Hematopoietic multipotent progenitor cell (in vitro differentiated cells): ENCODE measurements around the gene TRPM5. TPM values are rescaled to one million over a fixed set of nuclear protein-coding genes. Genes with fewer than 3 reads are reported as not detected.

Source experiments
- DNase-seq, 3 donors: peaks; one replicate each; pipeline ENCODE4 v3.0.0-alpha.2; 2011 to 2015; ENCODE audit warnings: low read depth in 2 of 3, low spot score in 2 of 3
- total RNA-seq: library from RNA; depleted of rRNA; stranded (reverse); fragments of >200 nt; gene quantifications from one replicate; pipeline ENCODE4 v1.2.3, GENCODE V29; 2012

TRPM5 gene
- total RNA-seq, 1 donor = not detected

DNA sequence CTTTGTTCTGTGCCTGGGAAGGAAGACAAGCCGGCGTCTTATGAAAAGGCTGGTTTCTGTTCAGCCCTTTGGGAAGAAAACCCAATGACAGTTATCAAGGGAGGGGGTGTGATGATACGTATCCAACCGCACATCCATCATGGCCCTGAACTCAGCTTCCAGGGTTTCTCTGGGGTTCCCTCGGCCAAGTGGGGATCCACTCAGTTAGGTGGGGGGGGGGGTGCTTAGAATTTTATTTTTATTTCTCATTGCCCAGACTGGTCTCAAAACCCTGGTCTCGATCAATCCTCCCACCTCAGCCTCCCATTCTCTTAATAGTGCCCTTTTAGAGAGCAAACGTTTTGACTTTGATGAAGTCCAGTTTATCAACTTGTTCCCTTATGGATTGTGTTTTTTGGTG, 26.2 kb upstream of the TRPM5 start:
- DNase-seq = no peak

DNA sequence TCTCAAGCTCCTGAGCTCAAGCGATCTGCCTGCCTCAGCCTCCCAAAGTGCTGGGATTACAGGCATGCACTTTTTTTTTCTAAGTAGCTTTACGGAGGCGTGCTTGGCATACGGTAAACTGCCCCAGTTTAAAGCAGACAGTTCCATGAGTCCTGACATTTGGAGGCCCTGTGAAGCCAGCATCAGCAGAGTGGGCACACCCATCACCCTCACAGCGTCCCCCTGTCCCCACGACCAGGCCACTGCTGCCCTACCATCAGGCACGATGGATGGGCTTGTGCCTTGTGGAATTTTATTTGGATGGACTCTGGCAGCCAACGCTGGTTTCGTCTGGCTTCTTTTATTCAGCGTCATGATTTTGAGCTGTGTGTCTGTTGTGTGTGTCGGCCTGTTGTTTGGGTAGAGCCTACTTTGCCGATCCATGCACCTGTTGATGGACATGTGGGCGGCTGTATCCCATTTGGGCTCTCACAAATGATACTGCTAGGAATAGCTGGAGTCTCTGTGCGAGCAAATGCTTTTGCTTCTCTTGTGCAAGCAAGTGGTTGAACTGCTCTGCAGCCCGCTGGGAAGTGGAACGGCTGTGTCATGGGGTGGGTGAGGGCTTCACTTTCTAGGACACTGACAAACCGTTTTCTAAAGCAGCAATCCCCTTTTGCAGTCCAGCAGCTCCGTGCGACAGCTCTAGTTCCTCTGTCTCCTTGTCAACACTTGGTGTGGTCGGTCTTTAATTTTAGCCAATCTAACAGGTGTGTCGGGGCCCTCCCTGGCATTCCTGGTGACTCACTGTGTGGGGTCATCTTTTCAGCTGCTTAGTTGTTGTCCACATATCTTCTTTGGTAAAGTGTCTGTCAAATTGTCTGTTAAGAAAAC, 24.3 kb upstream of the TRPM5 start:
- DNase-seq = no peak

DNA sequence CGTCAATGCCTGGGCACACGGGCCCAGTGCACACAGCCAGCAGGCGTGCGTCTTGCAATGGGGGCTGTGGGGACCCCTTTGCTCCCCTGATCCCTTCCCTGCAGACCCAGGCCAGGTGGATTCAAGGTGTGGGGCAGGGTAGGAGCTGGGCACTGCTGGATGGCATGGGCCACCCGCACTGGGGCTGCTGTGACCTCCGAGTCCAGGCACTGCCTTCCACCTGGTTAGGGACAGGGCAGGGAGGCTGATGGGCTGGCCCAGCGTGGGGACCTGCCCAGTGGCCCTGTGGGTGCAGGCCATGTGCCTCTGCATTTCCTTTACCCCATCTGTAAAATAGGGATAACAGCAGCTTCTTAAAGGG, 23.4 kb upstream of the TRPM5 start:
- DNase-seq = no peak

DNA sequence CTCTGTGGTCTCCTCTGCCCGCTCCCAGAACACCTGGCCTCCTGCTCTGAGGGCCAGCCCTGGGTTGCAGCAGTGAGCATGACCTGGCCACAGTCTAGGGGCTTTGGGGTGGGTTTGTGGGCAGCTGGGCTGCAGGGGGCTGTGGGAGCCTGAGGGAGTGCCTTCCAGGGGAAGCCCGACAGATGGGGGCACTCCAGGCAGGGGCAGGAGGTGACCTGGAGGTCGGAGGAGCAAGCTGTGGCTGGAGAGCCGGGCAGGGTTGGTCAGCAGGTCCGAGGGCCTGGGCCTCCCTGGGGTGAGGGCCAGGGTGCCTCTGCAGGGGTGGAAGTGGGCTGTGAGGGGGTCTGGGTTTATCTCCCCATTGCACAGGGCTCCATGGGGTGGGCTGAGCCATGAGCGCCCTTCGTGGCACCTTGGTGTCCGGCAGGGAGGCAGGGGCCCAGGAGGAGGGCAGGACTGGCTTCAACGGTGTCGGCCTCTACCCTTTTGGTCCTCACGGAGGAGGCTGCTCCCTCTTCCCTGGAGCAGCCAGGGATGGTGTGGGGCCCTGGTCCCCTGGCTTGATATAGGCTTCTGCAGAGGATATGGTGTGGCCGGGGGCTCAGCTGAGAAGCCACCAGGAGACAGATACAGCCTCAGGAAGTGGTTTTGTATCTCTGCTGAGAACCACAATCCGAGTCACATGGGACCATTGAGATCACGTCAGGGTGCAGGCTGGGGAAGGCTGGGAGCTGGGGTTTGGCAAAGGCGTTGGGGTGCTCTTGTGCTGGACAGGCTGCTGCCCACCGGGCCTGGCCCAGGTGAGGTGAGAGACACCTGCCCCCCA, 22.8 kb upstream of the TRPM5 start:
- DNase-seq = peak in 2 of 3 donors; percentile 44 to 58

DNA sequence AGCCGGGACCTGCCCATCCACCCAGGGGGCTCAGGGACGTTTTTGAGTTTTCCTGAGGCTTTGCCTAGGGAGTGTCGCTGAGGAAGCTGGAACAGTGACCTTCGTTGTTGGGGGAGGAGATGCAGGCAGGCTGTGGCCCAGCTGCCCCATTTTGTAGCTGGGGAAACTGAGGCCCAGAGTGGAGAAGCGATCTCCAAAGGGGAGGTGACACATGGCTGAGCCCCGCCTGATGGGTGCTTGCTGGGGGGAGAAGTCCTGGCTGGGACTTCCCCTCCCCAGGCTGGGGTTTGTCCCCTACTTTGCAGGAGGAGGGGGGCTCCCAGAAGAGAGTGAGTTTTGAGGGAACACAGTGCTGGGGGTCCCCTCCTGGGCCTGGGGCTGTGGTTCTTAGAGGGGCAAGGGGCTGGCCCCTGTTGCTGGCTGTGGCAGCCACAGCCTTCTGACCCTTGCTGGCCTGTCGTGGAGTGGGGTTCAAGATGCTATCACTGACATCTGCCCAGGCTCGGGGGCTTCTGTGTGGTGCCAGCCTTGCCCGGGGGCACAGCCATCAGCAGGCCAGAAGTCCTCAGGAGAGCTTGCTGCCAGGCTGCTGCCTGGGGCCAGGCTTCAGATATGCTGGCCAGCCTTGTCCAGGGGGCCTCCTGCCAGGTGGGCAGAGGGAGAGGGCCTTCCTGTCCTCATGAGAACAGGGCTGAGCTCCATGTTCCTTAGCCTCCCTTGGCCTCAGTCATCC, 21.9 kb upstream of the TRPM5 start:
- DNase-seq = no peak

DNA sequence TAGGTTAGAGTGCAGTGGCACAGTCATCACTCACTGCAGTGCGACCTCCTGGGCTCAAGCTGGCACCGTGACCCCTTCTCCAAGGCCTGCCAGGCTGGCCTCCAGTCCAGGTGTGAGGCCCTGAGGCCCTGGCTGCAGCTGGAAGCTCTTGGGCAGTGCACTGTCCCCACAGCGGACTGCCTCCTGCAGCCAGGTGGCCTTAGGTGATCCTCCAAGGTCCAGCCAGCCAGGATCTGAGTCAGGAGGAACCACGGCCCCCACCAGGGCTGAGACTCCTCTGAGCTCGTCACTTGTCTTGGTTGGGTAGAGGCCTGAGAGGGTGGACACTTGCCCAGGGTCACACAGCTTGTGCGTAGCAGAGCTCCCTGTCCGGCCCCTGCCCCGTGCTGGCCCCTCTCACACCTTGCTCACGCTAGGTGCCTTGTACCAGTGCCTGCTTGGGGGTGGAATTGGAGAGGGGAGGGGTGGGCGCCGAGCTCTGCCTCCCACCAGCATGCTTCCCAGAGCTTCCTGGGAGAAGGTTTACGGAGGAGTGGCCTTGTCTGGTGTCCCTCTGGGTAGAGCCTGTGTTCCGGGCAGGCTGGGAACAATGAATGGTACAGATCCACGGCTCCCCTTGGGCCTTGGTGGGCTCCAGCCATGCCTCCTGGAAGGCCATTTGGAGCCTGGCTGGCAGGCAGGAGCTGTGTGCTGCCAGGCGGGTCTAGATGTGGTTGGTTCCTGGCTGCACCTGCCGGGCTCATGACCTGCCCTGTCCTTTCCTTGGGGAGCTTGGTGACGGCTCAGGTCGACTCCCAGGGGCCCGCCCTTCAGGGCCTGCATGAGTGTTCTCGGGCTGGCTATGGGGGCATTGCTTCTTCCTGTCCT, 21.1 kb upstream of the TRPM5 start:
- no peak for DNase-seq

DNA sequence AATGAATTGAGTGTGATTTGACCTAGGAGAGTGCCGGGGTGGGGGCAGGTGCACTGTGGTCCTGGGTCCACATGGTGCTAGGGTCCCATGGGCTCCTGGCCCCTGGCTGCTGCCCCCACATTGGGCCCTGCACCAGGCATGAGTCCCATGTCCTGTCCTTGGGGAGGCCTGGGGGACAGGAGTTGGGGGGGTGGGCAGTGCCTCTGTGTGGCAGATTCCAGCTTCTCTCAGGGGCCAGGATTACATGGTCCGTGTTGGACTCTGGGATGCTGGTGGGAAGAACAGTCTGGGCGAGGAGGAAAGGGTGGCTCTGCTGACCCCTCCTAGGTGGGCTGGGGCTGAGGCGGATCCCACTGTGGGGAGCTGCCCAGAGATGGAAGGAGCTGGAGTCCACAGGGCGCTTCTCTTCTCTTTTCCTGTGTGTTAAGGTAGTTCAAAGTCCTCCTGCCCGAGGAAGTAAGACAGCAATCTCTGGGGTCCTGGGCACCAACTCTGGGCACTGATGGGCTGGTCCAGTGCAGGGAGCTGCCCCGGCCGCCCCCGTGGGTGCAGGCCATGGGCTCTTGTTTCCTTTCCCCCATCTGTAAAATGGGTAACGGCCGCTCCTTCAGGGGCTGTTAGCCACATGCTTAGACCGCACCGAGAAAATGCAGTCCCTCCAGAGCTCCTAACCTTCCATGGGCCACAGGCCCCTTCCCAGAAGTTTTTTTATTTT, 20.3 kb upstream of the TRPM5 start:
- no peak for DNase-seq

DNA sequence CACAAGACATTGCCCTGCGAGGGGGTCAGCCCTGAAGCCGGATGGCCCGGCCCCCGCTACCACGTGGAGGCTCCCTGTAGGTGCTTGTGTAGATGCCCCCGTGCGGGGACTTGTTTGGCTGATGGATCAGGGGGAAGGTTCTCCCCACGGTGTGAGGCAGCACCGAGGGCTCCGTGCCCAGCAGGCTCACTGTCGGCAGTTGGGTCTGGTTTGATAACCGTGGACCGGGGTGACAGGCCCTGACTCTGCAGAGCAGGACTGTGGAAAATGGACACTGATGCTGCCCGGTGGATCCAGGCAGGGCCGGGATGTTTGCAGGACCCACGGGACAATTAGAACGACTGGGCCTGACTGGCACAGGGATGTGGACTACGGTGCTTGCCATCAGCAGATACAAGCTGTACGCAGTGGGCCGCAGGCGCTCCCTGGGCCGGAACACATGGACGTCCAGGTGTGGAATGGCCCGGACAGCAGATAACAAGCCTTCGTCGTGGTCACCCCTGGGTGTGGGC, 19.5 kb upstream of the TRPM5 start:
- no peak for DNase-seq

DNA sequence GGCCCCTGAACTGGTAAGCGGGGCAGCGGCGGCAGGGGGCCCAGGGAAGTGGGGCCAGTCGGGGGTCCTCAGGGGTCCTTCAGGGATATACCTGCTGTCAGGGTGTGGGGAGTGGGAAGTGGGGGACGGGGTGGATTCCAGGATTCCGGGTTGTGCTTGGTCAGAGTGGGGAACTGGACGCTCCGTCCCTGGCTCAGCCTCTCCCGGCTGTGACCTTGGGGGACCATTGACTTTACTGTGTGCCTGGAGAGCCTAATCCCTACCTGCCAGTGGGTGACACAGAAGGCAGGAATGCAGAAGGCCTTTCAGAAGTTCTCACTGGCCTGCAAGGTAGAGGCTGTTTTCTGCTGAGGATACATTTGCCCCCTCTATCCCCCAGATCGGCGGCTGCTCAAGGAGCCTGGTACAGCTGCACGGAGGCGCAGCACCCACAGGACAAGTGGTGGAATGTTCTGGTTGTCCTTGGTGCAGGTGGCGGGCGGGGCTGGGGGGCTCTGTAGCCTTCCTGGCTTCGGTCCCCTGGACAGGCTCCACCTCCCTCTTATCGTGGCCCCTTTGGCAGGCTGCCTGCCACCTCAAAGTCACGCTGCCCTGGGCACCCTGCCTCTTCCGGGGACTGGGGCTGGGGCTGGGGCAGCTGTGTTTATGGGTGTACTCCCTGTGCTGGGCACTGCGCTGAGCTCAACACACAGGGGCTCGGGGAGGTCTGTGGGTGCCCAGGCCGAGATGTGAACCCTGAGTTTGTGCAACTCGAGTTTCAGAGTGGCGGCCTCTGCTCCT, 18.9 kb upstream of the TRPM5 start:
- no peak for DNase-seq

DNA sequence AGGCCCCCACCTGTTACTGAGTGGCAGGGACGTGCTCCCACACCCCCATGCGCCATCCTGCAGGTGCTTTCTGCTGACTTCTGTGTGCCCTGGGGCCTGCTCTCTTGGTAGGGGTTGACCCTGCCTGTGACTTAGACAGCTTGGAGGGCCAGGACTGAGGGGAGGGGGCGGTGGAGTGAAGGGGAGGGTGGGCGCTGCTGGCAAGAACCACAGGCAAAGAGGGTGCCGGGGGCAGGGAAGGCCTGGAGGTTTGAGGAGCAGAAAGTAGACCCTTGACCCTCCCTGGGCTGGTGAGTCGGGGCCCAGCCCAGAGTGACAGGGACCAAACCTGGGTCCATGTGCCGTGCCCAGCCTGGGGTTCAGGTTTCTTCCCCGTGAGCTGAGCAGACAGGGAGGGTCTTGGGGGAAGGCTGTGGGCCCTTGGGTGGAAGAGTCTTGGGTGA, 18.2 kb upstream of the TRPM5 start:
- no peak for DNase-seq

DNA sequence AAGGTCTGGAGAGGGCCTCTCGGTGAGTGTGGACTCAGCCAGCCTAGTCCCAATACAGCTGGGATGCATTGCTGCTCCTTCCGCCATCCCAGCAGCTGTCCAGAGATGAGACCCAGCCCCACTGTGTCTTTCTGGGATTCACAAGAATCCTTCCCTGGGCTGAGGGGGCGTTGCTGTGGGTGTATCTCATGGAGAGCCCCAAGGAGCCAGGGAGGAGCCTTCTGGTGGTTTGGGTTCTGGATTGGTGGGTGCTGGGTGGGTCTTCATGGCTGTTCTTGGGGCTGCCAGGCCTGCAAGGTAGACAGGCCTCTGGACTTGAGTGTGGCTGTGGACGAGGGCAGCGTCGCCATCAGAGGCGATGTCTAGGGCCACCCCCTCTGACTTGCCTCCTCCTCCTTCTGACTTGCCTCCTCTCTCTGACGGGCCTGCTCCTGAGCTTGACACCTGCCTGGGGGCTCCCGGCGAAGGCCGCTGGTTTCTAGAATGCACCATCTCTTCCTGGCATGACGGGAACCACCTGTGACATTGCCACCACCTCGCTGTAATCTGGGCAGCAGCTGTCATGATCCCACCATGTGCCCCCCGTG, 17.7 kb upstream of the TRPM5 start:
- no peak for DNase-seq

DNA sequence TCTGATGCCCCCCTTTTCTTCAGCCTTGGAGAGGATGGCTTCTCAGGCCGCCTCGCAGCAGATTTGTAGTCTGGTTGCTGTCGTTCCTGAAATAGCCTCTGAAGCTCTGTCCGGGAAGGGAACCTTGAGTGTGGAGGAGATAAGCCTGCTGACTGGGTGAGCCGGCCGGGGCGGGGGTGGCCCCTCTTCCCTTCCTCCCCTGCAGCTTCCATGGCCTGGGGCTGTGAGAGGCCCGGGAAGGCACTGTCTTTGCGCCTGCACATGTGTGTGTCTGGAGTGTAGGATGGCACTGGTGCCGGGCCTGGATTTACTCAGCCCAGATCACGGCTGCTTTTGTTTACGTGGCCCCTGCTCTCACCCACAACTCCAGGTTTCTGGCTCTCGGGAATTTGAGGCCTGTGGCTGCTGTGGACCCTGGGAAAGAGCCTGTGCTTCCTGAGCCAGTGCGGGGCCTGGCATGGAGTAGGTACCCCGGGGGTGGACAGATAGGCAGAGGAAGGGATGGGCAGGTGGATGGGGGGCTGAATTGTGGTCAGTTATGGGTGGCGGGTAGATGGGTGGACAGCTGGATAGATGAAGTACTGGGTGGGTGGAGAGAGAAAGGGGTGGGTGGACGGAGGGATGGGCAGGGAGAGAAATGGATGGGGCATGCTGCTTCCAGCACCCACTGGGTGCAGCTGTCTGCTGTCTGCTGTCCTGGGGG, 17.1 kb upstream of the TRPM5 start:
- DNase-seq = no peak

DNA sequence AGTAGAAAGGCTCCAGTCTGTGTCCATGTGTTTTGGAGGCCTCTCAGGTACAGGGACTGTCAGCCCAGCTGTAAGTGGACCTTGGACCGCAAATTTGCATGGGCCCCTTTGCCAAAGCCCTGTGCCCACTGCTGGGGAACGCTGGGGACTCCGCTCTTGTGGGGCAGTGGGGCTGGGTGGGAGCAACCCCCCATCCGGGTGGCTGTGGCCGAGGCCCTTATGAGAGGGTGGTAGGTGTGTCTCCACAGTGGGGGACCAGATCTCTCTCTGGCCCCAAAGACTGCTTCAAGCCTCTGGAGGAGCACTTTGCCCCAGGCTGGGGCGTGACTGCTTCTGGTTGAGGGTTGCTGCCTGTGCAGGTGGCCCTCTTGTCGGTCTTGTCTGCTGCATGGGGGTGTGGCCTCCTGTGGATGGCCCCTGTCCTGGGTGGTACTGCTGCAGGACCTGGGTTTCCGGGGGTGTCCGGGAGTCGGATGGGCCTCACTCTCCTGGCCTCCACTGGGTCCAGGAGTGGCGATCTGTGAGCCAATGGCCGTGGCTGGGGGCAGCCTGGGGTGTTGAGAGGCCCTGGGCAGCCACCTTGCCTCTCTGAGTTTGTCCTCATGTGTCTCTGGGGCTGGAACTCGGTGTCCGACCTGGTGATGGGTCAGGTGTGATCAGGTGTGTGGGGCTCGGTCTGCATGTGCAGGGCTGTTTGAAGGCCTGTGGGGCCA, 16.4 kb upstream of the TRPM5 start:
- DNase-seq = no peak

DNA sequence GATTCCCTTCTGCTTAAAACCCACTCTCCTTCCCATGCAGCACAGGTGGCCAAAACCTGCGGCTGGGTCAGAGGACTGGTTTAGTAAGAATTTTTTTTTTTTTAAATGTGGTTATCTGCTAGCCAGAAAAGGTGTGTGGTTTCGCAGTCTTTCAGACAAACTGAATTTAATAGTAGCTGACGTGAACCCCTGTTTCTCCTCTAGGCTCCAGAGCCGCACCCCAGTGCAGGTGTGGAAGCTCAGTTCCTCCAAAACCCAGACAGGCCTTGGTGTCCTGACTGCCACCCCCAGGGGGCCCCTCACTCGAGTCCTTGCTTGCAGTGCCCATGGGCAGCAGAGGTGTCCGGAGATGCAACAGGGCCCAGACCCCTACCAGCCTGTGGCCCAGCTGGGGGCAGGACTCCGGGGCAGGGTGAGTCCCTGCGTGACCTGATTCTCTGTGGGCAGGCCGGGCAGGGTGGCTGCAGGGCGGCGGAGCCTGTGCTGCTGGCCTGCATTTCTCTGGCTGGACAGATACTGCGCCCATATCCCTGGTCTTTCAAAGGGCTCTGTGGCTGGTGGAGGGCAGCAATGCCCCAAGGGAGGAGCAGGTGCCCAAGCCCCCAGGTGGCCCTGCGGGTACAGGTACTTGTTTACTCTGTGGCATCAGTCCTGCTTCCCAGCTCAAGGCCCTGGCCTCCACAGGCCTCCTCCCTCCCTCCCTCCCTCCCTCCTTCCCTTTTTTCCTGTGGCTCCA, 15.7 kb upstream of the TRPM5 start:
- DNase-seq = no peak

DNA sequence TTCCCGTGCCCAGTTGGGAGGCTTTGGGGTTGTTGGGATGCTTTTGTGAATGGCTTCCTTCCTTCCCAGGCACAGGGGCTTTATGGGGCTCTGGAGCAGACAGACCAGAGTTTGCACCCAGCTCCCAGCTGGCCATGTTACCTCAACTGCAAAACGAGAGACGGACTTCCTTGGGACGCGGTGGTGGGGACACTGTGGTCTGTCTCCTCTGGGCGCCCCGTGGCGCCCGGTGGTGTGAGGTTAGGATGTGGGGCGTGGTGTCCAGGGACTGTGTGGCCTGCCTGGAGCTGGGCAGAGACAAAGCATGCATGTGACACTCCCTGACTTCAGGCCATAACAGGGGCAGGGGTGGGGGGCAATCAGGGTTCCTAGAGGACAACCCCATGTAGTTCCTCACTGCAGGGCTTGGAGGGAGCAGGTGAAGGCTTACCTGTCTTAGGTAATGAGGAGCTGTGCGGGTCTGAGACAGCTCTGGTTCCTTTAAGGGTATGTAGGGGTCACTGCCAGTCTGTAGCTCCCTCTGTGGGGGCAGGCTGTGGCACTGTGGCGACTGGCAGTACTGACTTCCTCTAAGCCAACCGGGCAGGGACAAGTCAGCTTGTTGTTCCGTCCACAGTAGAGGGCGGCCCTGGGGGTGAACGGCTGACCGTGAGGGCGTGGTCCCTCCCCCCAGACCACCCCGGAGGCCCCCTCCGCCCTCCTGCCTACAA, 14.9 kb upstream of the TRPM5 start:
- no peak for DNase-seq

DNA sequence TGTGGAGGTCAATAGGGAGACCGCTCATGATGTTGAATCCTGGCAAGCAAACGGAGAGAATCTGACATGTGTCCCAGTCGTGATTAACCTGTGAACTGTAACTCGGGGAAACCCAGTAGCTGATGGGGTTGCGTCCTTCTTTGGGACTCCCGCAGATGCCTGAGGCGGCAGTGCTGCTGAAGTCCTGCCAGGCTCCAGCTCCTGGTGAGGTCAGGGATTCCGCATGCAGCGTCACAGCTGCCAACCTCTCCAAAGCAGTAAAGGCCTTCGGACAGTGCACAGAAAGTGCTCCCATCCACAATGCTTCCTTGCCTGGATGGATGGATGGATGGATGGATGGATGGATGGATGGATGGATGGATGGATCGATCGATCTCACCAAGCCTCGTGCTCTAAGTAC, 14.0 kb upstream of the TRPM5 start:
- no peak for DNase-seq
